A673 (cell line): ENCODE results near the gene ANKRD10. TPM values are rescaled to one million over a fixed set of nuclear protein-coding genes. Genes with fewer than 3 reads are reported as not detected.

ENCODE experiments used
- BruUV-seq: library from RNA; stranded (reverse); fragments of 400-500 nt; replicated peaks from 2 replicates; lab custom pipeline; 2021; lab: Mats Ljungman, UMichigan
- CTCF ChIA-PET: fragments of 300-600 bp; sonication (Branson Sonifier 250); formaldehyde crosslinking; loops from one replicate; lab custom pipeline; 2022; ENCODE audit warnings: antibody characterized with exemption; lab: Charles Lee
- POLR2A ChIA-PET: fragments of 300-600 bp; sonication (Branson Sonifier 250); formaldehyde crosslinking; loops from one replicate; lab custom pipeline; 2022; ENCODE audit warnings: antibody characterized with exemption; ENCODE audit not compliant: low non-redundant PET; lab: Charles Lee
- DNase-seq: peaks from one replicate; pipeline ENCODE4 v3.0.0-alpha.2; 2015; ENCODE audit warnings: low spot score
- H3K27ac ChIP-seq: fragments of 200-600 bp; sonication (generic); 2 replicates; pipeline ENCODE4 v1.5.1; 2016; ENCODE audit warnings: mixed run types, low read depth, mild to moderate bottlenecking, mixed read lengths, antibody characterized with exemption, low read length; ENCODE audit not compliant: poor library complexity, severe bottlenecking
- H3K27me3 ChIP-seq: fragments of 200-600 bp; sonication (generic); replicated peaks from 2 replicates; pipeline ENCODE4 v1.6.1; 2017; ENCODE audit warnings: mixed run types, low read depth, mild to moderate bottlenecking, mixed read lengths, antibody characterized with exemption, low read length; ENCODE audit not compliant: insufficient read depth, poor library complexity
- H3K36me3 ChIP-seq: fragments of 200-600 bp; sonication (generic); 2 replicates; pipeline ENCODE4 v1.6.1; 2016; ENCODE audit warnings: mixed run types, mild to moderate bottlenecking, mixed read lengths, antibody characterized with exemption, low read length; ENCODE audit not compliant: insufficient read depth, poor library complexity, severe bottlenecking
- H3K4me1 ChIP-seq: fragments of 200-600 bp; sonication (generic); 2 replicates; pipeline ENCODE4 v1.6.1; 2017; ENCODE audit warnings: mixed run types, mild to moderate bottlenecking, mixed read lengths, antibody characterized with exemption, low read length; ENCODE audit not compliant: insufficient read depth, poor library complexity, severe bottlenecking
- H3K4me3 ChIP-seq: fragments of 200-600 bp; sonication (generic); 2 replicates; pipeline ENCODE4 v1.5.1; 2016; ENCODE audit warnings: low read depth, mixed run types, mild to moderate bottlenecking, mixed read lengths, low read length; ENCODE audit not compliant: poor library complexity, severe bottlenecking
- H3K9me3 ChIP-seq: fragments of 200-600 bp; sonication (generic); 2 replicates; pipeline ENCODE4 v1.6.1; 2016; ENCODE audit warnings: mixed run types, low read depth, mild to moderate bottlenecking, mixed read lengths, antibody characterized with exemption, low read length; ENCODE audit not compliant: poor library complexity, severe bottlenecking
- CTCF ChIP-seq: fragments of 300-800, 200-600 bp; sonication (generic); conservative IDR thresholded peaks from 2 replicates; pipeline ENCODE4 v1.5.1; 2017; ENCODE audit warnings: low read depth, mild to moderate bottlenecking, antibody characterized with exemption, low read length, moderate library complexity, mixed read lengths
- EZH2 ChIP-seq: fragments of 200-600 bp; sonication (generic); IDR thresholded peaks from 2 replicates; pipeline ENCODE4 v1.6.1; 2017; ENCODE audit warnings: borderline replicate concordance, low read depth, mild to moderate bottlenecking, mixed read lengths, antibody characterized with exemption, low read length; ENCODE audit not compliant: poor library complexity, severe bottlenecking
- intact Hi-C: fragments of 100-400 bp; cut with micrococcal nuclease; formaldehyde crosslinking; loops from one replicate; pipeline ENCODE4 v1.10.0; 2022; ENCODE audit not compliant: unreplicated experiment
- total RNA-seq: library from RNA; stranded (reverse); gene quantifications from 2 replicates; pipeline ENCODE4 v1.2.3, GENCODE V29; 2021

Gene ANKRD10
- total RNA-seq, 1 experiment from 2014 or later: 96.2 TPM

DNA sequence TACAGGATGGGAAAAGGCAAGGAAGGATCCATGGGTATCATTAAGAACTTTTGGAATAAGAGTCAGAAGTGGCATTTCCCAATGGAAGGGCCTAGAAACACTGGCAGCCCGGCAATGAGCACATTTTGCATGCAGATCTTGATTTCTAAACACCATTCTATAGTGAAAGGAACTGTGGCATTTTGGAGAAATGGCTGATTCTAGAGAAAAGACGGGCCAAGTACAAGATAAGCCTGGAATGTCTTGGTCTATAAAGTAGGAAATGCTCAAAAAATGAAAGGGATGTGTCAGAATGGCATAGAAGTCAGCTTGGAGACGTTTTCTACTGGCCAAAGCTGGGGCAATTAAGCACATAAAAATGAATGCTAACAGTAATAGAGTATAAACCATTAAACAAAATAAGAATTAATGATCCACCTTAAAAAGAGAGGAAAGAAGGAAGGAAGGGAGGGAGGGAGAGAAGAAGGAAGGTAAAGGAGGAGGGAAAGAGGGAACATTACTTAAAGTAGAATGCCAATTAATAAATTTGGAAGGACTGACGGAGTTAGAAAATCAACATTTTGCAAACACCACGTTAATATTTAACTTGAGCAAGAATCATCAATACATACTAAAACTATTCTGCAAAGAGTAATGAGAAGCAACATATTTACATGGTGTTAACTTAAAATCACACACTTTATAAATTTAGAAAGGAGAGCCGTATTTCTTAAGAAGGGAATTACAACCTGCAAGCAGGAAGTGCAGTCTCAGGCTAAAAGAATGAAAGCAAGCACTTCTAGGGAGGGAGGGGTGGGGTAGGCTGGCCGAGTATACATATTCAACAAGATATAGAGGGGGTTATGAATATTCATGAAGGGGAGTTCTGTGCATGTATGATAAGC lies 78.9 kb downstream of the ANKRD10 start:
- ChIA-PET CTCF (no interaction called here), POLR2A (no interaction called here)
- no peak overlapping the region for H3K4me3 ChIP-seq
- no peaks in the 10 kb centered on the region for H3K36me3 ChIP-seq
- H3K9me3 ChIP-seq: no peaks in the 10 kb centered on the region
- no peak overlapping the region for H3K27ac ChIP-seq
- intact Hi-C loops: no loop called here
- BruUV-seq: no TSS peak
- TF ChIP-seq CTCF: no peak
- TF ChIP-seq EZH2: no peak
- no peak for DNase-seq
- no peaks in the 10 kb centered on the region for H3K4me1 ChIP-seq
- no peaks in the 10 kb centered on the region for H3K27me3 ChIP-seq

- no peak for TF ChIP-seq EZH2
- TF ChIP-seq CTCF: no peak
- Histone ChIP-seq H3K27me3 (no peaks in the 10 kb centered on the region), H3K9me3 (no peaks in the 10 kb centered on the region), H3K4me1 (no peaks in the 10 kb centered on the region), H3K36me3 (no peaks in the 10 kb centered on the region), H3K27ac (no peak overlapping the region), H3K4me3 (no peak overlapping the region)
- intact Hi-C loops: no loop called here
- no peak for DNase-seq
- CTCF ChIA-PET: no interaction called here
- POLR2A ChIA-PET: no interaction called here
- BruUV-seq: no TSS peak
Observed at GRCh38 chr13:110834572-110834971, 80.3 kb downstream of the ANKRD10 start.

GRCh38 chr13:110832531-110832930 lies 82.3 kb downstream of the ANKRD10 start:
- no peak overlapping the region for H3K4me3 ChIP-seq
- no peaks in the 10 kb centered on the region for H3K36me3 ChIP-seq
- TF ChIP-seq CTCF (no peak), EZH2 (no peak)
- DNase-seq: no peak
- no peaks in the 10 kb centered on the region for H3K4me1 ChIP-seq
- no peak overlapping the region for H3K27ac ChIP-seq
- intact Hi-C loops: no loop called here
- CTCF ChIA-PET: no interaction called here
- no peaks in the 10 kb centered on the region for H3K9me3 ChIP-seq
- H3K27me3 ChIP-seq: no peaks in the 10 kb centered on the region
- no TSS peak for BruUV-seq
- POLR2A ChIA-PET: no interaction called here
